ENCODE data around the gene SLC39A13.

SLC39A13 gene

DNA sequence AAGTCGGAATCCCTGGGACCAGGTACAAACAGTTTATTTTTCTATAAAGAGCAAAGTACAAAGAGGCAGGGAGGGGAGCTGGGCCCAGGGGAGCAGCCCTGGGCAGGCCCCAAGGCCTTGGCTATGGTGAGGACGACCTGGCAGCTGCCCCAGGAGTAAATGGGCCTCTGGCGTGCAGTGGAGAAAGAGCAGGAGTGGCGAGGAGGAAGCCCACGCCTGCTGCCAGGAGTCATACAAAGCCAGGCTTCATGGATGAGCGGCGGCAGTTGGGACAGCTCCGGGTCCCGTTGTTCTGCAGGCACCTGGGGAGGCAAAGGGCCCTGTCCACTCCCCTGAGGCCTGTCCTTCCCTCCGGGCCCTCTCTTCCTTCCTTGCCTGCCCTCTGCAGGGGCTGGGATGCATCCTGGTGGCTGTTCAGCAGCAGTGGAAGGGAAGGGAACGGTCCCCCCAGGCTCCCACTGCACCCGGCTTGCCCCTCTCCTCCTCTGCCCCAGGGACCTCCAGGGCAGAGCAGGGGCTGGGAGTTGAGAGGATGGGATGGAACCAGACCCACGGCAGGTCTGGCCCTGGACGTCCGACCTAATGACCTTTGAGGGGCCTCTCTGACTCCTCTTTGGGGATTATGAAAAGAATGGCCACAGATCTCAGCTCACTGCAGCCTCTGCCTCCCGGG lies 29.5 kb downstream of the SLC39A13 start:
- no peak for DNase-seq (ENCODE audit: low read depth)
- H3K4me3 ChIP-seq (ENCODE audit: low read depth, low read length): no peak overlapping the region
- TF ChIP-seq, protein P1, sequence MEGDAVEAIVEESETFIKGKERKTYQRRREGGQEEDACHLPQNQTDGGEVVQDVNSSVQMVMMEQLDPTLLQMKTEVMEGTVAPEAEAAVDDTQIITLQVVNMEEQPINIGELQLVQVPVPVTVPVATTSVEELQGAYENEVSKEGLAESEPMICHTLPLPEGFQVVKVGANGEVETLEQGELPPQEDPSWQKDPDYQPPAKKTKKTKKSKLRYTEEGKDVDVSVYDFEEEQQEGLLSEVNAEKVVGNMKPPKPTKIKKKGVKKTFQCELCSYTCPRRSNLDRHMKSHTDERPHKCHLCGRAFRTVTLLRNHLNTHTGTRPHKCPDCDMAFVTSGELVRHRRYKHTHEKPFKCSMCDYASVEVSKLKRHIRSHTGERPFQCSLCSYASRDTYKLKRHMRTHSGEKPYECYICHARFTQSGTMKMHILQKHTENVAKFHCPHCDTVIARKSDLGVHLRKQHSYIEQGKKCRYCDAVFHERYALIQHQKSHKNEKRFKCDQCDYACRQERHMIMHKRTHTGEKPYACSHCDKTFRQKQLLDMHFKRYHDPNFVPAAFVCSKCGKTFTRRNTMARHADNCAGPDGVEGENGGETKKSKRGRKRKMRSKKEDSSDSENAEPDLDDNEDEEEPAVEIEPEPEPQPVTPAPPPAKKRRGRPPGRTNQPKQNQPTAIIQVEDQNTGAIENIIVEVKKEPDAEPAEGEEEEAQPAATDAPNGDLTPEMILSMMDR (conservative IDR thresholded peaks at IDR 0.05; ENCODE audit: low read depth, low read length): no peak

DNA sequence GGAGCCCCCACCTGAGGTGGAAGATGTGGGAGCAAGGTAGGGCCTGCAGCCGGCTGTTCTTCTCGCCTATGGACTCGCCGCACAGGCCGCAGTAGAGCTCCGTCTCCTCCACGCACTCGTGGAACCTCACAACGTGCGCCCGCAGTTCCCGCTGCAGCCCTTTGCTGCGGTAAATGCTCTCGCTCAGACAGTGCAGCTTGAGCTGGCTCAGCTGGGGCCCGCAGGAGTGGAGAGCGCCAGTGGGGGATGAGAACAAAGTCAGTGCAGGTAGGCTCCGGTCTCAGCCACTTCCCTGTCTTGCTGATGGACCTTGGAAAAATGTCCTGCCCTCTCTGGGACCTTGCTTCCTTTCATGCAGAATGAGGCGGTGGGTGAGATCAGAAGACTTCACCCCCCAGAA lies 30.3 kb downstream of the SLC39A13 start:
- DNase-seq (ENCODE audit: low read depth): no peak
- H3K4me3 ChIP-seq (ENCODE audit: low read depth, low read length): no peak overlapping the region
- TF ChIP-seq, protein P1 (conservative IDR thresholded peaks at IDR 0.05; ENCODE audit: low read depth, low read length): no peak

DNA sequence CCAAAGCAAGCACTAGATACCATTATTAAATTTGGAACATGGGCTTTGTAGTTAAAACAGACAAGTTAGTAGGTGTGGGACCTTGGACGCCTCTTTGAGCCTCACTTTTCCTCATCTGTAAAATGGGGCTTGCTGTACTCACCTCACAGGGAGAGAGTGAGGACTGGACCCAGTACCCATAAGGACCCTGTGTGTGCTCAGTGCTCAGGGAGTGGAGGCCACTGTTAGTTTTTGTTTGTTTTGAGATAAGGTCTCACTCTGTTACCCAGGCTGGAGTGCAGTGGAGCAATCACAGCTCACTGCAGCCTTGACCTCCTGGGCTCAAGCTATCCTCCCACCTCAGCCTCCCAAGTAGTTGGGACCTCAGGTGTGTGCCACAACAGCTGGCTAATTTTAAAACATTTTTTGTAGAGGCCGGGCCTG lies 31.7 kb downstream of the SLC39A13 start:
- TF ChIP-seq, protein P1 (conservative IDR thresholded peaks at IDR 0.05; ENCODE audit: low read depth, low read length): no peak
- no peak for DNase-seq (ENCODE audit: low read depth)

DNA sequence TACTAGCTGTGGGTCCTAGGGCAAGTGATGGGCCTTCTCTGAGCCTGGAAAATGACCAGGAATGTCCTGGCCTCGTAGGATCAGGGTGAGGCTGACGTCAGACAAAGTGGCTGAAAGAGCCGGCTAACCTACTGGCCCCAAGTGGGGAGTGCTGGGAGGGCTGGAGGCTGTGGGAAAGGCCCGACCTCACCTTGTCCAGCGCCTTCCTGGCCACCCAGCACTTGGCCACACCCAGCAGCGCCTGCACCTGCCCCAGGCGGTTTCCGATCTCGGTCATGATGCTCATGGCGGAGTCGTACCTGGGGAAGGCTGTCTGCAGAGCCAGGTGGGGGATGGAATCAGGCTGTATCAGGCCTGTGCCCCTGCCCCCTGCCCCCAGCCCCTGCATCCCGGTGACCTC lies 33.0 kb downstream of the SLC39A13 start:
- DNase-seq (ENCODE audit: low read depth): no peak
- TF ChIP-seq, protein P1 (conservative IDR thresholded peaks at IDR 0.05; ENCODE audit: low read depth, low read length): no peak
- no peak overlapping the region for H3K4me3 ChIP-seq (ENCODE audit: low read depth, low read length)

More for the DNA sequence above, 31.7 kb downstream of the SLC39A13 start:
- H3K4me3 ChIP-seq (ENCODE audit: low read depth, low read length): no peak overlapping the region

DNA sequence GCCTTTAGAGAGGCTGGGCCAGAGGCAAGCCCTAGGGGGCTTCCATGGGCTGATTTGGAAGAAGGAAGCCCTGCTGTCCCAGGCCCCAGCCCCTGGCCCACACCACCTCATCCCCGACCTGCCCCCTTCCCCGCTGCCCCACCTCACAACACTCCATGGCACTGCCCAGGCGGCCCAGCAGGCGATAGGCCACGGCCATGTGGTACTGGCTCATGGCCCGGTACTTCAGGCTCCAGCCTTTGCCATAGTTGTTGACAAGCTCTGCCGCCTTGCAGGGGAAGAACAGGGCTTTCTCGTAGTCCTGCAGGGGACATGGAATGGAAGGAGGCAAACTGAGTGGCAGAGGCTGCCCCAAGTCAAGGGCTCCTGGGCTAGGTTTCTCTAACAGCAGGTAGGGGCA lies 34.1 kb downstream of the SLC39A13 start:
- TF ChIP-seq, protein P1 (conservative IDR thresholded peaks at IDR 0.05; ENCODE audit: low read depth, low read length): no peak
- no peak for DNase-seq (ENCODE audit: low read depth)
- H3K4me3 ChIP-seq (ENCODE audit: low read depth, low read length): no peak overlapping the region

DNA sequence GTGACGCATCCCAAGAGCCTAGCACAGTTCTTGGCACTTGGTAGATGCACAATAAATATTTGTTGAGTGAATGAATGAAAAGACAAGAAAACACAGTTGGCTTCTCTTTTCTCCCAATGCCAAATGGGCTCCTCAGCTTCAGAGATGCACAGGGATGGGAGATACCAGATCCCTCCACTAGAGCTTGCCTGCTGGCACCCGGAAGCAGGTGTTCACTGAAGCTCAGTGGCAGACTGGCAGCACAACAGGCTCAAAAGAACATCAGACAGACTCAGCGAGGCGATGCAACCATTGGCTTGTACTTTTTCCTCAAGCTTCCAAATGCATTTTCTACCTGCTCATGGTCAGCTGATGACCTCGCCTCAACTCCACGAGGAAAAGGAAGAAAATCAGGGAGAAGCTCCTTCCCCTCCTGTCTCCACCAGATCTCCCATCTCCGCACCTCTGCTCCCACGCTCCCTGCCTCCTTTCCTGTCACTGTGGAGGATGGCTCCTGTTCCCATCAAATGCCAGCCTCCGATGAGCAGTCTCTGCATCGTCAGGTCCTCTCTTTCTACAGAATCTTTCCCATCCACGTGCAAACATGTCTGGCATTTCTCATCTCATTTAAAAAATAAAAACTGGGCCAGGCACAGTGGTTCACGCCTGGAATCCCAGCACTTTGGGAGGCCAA lies 34.8 kb downstream of the SLC39A13 start:
- no peak for DNase-seq (ENCODE audit: low read depth)
- H3K4me3 ChIP-seq (ENCODE audit: low read depth, low read length): no peak overlapping the region
- TF ChIP-seq, protein P1 (conservative IDR thresholded peaks at IDR 0.05; ENCODE audit: low read depth, low read length): no peak

DNA sequence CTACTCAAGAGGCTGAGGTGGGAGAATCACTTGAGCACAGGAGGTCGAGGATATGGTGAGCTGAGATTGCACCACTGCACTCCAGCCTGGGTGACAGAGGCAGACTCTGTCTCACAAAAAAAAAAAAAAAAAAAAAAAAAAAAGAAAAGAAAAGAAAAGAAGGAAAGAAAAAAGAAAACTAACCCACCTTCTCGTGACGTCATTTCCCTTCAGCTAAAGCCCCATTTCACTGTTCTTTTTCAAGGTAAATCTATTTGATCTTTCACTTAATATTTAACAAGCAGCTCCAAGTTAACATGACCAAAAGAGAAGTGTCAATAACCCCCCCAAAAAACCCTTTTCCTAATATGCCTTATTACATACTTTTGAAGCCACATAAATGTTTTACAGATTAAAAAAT lies 35.4 kb downstream of the SLC39A13 start:
- no peak for DNase-seq (ENCODE audit: low read depth)
- TF ChIP-seq, protein P1 (conservative IDR thresholded peaks at IDR 0.05; ENCODE audit: low read depth, low read length): no peak
- H3K4me3 ChIP-seq (ENCODE audit: low read depth, low read length): no peak overlapping the region
